Gastroesophageal sphincter (tissue), 3 donors: ENCODE data around the gene GLG1.
"Not testable (repeated sequence)": the region's sequence is repeated elsewhere in the genome, so short reads cannot be mapped to it uniquely, and the experiment has no call there.

ENCODE experiments used
- CTCF ChIP-seq, 4 experiments: fragments of 200-600 bp in 2 of 4; fragments of 450-650 bp in 2 of 4; sonication (generic) in 1 of 4; IDR thresholded peaks; one replicate each; pipeline ENCODE4 v1.5.1; 2017 to 2019; ENCODE audit warnings: antibody characterized with exemption in 4 of 4, mild to moderate bottlenecking in 2 of 4, moderate library complexity in 2 of 4
- EP300 ChIP-seq: sonication (generic); formaldehyde crosslinking; IDR thresholded peaks from one replicate; pipeline ENCODE4 v1.6.1; 2017; ENCODE audit warnings: antibody characterized with exemption, mild to moderate bottlenecking
- POLR2A ChIP-seq, 2 donors: fragments of 450-650 bp; IDR thresholded peaks; one replicate each; pipeline ENCODE4 v1.6.1; 2017; ENCODE audit warnings: antibody characterized with exemption in 2 of 2, mild to moderate bottlenecking in 2 of 2, moderate library complexity in 1 of 2

- TF ChIP-seq CTCF (IDR thresholded peaks at IDR 0.05); POLR2A (IDR thresholded peaks at IDR 0.05); EP300: not testable (repeated sequence)
Observed at GRCh38 chr16:74534650-74535049, 72.3 kb downstream of the GLG1 start.
